ENCODE measurements around the gene CAPN7.
"Not testable (repeated sequence)": the region's sequence is repeated elsewhere in the genome, so short reads cannot be mapped to it uniquely, and the experiment has no call there.

The CAPN7 gene

GRCh38 chr3:15205934-15206661, at the start of gene CAPN7:
CAPN7 (plus strand) TSS chr3:15206246; CDS start chr3:15206496, 250 bp downstream.
- DNase-seq = no peak

GRCh38 chr3:15157441-15157840, 48.6 kb upstream of the CAPN7 start:
- DNase-seq = no peak

- DNase-seq = no peak
Measured at GRCh38 chr3:15159501-15160136, 46.4 kb upstream of the CAPN7 start.

- no peak for DNase-seq
Measured at GRCh38 chr3:15160662-15161061, 45.4 kb upstream of the CAPN7 start.

- no peak for DNase-seq
Measured at GRCh38 chr3:15161133-15161532, 44.9 kb upstream of the CAPN7 start.

GRCh38 chr3:15163656-15164055, 42.4 kb upstream of the CAPN7 start:
- not testable (repeated sequence) for DNase-seq

- no peak for DNase-seq
Measured at GRCh38 chr3:15164340-15164739, 41.7 kb upstream of the CAPN7 start.

GRCh38 chr3:15165061-15165460, 41.0 kb upstream of the CAPN7 start:
- DNase-seq = no peak

- not testable (repeated sequence) for DNase-seq
Measured at GRCh38 chr3:15166391-15166790, 39.7 kb upstream of the CAPN7 start.

- no peak for DNase-seq
Measured at GRCh38 chr3:15171096-15171495, 35.0 kb upstream of the CAPN7 start.

GRCh38 chr3:15172806-15173205, 33.2 kb upstream of the CAPN7 start:
- DNase-seq = no peak

- no peak for DNase-seq
Measured at GRCh38 chr3:15174953-15175352, 31.1 kb upstream of the CAPN7 start.

- DNase-seq = no peak
Measured at GRCh38 chr3:15175605-15176004, 30.4 kb upstream of the CAPN7 start.

GRCh38 chr3:15180042-15180611, 25.9 kb upstream of the CAPN7 start:
- DNase-seq = no peak

GRCh38 chr3:15181511-15181910, 24.5 kb upstream of the CAPN7 start:
- DNase-seq = no peak

GRCh38 chr3:15181963-15182362, 24.1 kb upstream of the CAPN7 start:
- DNase-seq = no peak

- no peak for DNase-seq
Measured at GRCh38 chr3:15183011-15183410, 23.0 kb upstream of the CAPN7 start.

GRCh38 chr3:15185404-15185803, 20.6 kb upstream of the CAPN7 start:
- no peak for DNase-seq

- DNase-seq = no peak
Measured at GRCh38 chr3:15186101-15186476, 20.0 kb upstream of the CAPN7 start.

- not testable (repeated sequence) for DNase-seq
Measured at GRCh38 chr3:15186477-15187164, 19.4 kb upstream of the CAPN7 start.

GRCh38 chr3:15197340-15198029, 8.6 kb upstream of the CAPN7 start:
- DNase-seq = no peak

GRCh38 chr3:15198686-15199085, 7.4 kb upstream of the CAPN7 start:
- DNase-seq = no peak

- no peak for DNase-seq
Measured at GRCh38 chr3:15199493-15200105, 6.4 kb upstream of the CAPN7 start.

Measured in DMS79 treated with DMSO at 0.1 percent for 48 hours (cell line).